ENCODE results near the gene ABCG1.

ABCG1 gene

DNA sequence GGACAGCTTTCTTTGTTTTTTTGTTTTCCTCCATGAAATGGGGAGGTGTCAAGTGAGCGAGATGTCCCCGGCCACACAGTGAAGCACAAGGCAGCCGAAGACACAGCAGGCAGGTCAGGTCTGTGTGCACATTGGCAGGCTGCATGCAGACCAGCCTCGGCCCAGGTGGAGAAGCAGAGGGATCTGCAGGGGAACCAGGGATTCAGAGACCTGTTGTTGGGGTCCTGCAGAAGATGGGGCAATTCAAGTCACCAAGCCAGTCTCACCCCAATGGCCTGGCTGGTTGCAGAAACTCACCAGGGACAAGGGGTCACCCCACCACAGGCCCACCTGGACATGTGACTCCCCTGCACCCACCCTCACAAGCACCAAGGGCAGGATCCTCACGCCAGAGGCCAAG lies 4.0 kb upstream of the ABCG1 start:
- no peak for DNase-seq

- DNase-seq: no peak
Measured at GRCh38 chr21:42215942-42216725, 2.8 kb upstream of the ABCG1 start.

DNA sequence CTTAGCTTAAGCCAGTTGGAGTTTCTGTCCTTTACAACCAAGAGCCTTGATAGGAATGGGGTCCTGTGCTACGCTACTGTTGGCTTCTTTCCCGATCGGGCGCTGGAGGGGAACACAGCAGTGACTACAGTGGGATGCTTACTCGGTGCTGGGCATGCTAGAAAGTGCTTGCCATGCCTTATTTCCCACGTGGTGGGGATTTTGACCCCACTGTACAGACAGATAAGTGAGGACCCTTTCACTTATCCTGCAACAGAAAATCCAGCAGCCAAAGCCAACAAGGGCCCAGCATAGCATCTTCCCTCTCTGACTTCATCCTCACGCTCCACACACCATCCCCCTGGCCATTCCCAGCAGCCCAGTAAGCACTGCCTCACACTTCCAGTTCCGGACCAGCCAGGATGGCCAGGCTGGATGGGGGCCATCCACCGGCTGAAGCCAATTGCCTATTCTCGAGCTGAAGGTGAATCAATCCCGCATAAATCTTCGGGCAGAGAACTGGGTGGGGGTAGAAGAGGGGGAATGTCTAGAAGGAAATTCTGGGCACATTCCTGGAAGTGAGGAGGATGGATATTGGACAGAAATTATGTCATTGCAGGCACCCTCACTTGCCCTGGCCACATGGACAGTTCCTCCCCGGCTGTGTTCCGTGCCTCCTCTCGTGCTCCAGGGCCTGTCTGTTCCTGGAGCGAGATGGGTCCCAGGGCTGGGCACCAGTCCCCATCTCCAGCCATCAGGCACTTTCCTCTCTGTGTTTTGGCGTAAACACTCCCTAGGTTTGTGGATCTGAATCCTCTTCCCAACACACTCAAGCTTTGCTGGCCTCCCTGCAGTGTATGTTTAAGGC lies 2.0 kb upstream of the ABCG1 start:
- DNase-seq: no peak

DNA sequence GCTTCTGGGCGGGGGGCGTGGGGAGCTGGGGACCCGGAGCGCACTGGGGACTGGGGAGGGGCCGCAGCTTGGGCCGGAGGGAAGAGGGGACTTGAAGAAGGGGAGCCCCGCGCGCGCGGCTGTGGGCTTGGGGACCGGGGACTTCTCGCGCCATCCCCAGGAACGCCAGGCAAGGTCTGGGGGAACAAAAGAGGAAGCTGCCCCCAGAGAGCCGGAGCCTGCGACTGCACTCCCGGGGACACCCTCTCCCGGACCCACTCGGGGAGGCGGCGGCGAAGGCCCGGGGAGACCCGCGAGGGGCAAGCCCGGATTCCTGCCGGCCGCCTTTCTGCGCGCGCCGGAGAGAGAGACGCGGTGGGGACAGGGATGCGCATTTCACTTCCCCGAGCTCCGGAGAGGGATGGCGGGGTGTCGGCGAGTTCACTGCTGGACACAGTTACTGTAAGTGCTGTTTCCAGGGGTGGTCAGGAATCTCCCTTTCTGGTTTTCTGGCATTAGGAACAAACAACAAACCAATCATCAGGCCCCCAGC lies 732 bp downstream of the ABCG1 start:
- peak; percentile 40 to 68 (median 56) for DNase-seq

DNA sequence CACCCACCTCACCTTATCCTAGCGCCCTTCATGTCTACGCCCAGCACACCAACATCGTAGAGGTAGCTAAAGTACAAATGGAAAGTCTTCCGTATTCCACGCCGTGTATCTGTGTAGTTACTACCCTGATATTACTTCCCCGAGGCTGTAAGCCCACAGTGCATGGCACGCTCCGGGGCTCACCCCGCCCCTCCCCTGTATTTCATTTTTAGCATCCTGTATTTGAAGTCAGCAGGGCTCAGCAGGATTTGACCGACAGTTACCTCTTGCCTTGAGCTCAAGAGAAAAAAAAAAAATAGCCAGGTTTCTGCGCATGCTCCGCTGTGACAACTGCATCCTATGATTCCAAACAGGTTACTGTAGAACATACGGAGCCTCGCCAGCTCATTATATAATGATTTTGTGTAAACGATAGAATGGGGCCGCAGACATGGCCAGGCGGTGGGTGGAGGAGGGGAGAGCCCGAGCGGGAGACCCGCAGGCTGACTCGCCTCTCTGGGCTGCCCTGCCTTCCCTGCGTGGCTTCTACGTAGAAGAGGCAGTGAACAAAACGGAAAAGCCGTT lies 1.3 kb downstream of the ABCG1 start:
- peak; percentile 73 to 84 (median 81) for DNase-seq

GRCh38 chr21:42221581-42222345 lies 2.8 kb downstream of the ABCG1 start:
- peak; percentile 46 to 48 (median 47) for DNase-seq

DNA sequence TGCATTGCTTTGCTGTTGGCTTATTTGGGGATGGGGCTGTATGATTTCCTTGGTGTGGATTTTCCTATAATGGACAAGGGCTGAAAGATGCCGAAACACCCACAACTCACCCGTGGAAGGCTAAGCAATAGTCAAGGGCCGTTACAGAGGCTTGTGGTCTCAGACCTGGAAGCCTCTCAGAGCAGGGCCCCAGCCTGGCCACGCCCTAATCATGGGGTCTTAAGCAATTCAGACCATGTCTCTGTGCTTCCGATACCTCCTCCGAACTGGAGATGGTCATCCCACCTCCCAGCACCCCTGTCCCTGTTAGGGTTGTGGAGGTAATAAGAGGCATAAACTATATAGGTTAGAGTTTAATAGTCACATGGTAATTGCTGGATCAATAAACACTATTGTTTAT lies 3.4 kb downstream of the ABCG1 start:
- DNase-seq: no peak

GRCh38 chr21:42222821-42223390 lies 4.0 kb downstream of the ABCG1 start:
- no peak for DNase-seq

GRCh38 chr21:42223826-42224575 lies 5.1 kb downstream of the ABCG1 start:
- DNase-seq: no peak

GRCh38 chr21:42225042-42225441 lies 6.1 kb downstream of the ABCG1 start:
- no peak for DNase-seq

DNA sequence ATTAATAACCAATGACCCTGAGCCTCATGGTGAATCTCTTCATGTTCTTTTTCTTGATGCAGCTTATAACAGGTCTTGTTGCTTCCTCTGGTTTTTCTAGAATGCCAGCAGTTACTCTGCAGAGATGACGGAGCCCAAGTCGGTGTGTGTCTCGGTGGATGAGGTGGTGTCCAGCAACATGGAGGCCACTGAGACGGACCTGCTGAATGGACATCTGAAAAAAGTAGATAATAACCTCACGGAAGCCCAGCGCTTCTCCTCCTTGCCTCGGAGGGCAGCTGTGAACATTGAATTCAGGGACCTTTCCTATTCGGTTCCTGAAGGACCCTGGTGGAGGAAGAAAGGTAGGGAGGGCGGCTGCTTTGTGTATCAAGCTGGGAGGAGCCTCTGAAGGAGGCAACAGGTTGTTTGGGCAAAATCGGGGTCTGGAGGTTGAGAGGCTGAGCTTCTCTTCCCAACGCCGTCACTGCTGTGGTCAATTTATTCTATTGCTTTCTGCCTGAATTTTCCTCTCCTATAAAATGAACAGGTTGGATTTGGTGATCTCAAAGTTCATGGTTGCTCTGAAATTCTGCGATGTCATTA lies 6.7 kb downstream of the ABCG1 start:
- no peak for DNase-seq

GRCh38 chr21:42226626-42227025 lies 7.7 kb downstream of the ABCG1 start:
- DNase-seq: no peak

DNA sequence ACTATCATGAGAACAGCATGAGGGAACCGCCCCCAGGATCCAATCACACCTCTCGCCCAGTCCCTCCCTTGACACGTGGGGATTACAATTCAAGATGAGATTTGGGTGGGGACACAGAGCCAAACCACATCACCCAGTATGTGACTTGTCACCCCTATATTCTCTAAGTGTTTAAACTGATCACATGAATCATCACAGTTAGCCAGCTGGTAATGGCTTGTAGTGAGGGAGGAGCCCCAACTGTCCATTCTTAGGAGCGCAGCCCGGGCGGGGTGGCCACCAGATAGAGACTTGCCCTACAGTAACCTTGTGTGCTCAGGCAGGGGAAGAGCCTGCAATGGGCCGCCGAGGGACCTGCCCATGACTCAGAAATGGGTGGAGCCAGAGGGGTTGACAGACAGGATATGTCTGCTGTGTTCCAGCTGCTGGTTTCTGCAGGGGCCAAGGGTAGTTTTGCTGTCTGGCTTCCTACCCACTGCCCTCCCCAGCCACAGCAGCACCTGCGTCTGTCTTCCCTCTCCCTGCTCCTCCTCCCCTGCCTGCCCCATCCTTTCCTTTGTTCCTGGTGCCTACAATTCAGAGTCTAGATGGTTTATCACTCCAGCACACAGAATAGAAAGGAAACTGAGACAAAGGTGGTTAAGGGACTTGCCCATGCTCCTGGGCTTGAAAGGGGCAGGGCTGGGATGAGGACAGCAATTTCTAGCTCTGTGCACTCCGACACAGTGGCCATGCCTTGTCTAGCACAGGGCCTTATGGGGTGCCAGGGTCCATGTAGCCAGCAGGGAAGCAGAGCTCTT lies 9.2 kb downstream of the ABCG1 start:
- DNase-seq: peak; percentile 98 to 99 (median 98)

GRCh38 chr21:42228709-42229220 lies 9.8 kb downstream of the ABCG1 start:
- no peak for DNase-seq

GRCh38 chr21:42229676-42230075 lies 10.7 kb downstream of the ABCG1 start:
- peak in 1 of 3 donors; percentile 32 for DNase-seq

DNA sequence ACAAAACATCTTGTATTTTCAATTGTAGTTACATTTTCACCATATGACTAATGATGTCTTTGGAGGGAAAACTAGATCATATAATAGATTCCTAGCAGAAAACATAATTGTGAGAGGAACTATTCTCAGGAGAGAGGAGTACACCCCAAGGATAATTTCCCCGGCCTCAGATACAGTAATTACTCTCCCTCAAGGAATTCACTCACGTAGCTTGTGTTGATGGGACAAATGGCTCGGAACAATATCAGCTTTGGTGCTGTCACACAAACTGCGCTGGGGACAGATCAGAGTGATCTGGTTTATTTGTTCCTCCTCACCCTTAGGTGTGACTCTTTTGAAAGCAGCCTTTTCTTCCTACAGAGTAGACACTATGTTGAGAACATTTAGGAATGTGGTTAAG lies 11.2 kb downstream of the ABCG1 start:
- no peak for DNase-seq

- no peak for DNase-seq
Measured at GRCh38 chr21:42230636-42231035, 11.7 kb downstream of the ABCG1 start.

GRCh38 chr21:42231756-42232155 lies 12.8 kb downstream of the ABCG1 start:
- no peak for DNase-seq

DNA sequence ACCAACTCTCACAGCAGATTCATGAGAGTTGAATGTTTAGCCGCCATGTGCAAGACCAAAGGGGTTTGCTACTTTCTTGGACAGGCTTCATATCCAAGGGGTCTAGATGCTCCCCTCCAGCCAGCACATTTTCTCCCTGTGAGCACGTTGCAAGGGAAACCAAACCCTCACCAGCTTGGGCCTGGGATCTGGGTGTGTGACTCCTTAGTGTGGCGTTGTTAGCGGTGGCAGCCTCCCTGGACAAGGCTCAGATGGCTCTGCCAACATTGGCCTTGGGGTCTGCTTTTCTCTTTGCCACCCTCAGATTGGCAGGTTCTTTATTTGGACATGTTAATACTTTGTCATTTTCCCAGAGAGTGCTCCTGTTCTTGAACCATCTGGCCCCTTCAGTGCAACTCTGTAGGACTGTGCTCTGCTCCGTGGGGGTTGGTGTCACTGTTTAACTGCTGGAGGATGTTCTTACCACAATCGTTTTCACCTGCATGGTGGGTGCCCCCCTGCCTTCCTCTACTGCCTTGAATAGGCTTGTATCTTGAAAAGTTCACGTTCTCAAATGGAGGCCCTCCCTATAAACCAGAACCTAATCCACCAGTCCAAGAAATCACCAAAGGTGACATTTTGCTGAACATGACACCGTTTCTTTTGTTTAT lies 13.4 kb downstream of the ABCG1 start:
- DNase-seq: no peak

Data from suppressor macrophage treated with lipopolysaccharide for 1 hour (primary cell).